Breast epithelium (tissue), 4 donors: ENCODE results near the gene PKHD1. TPM values are rescaled to one million over a fixed set of nuclear protein-coding genes. Genes with fewer than 3 reads are reported as not detected.
A peak's percentile ranks its signal among the peaks of the same experiment; 100 is the strongest.
"Not testable (repeated sequence)": the region's sequence is repeated elsewhere in the genome, so short reads cannot be mapped to it uniquely, and the experiment has no call there.

Experiments
- DNase-seq, 2 donors: peaks; one replicate each; pipeline ENCODE4 v3.0.0-alpha.2; 2019; ENCODE audit warnings: low spot score in 2 of 2
- H3K27ac ChIP-seq, 2 donors: fragments of 200-600 bp; sonication (generic) in 1 of 2; one replicate each; pipeline ENCODE4 v1.5.1; 2016 to 2019; ENCODE audit warnings: mild to moderate bottlenecking in 1 of 2
- H3K27me3 ChIP-seq, 2 donors: fragments of 200-600 bp; sonication (generic) in 1 of 2; one replicate each; pipeline versions ENCODE4 v1.5.1 to v1.6.0; 2017 to 2019; ENCODE audit warnings: control low read depth in 1 of 2, mild to moderate bottlenecking in 1 of 2
- H3K36me3 ChIP-seq: fragments of 200-600 bp; one replicate; pipeline ENCODE4 v1.5.1; 2019
- H3K4me1 ChIP-seq, 2 donors: fragments of 200-600 bp; sonication (generic); one replicate each; pipeline ENCODE4 v1.5.1; 2016 to 2019; ENCODE audit warnings: control low read depth in 1 of 2
- H3K4me3 ChIP-seq, 3 donors: fragments of 200-600 bp; sonication (generic); 1 replicate in 2 of 3; 2 replicates in 1 of 3; pipeline ENCODE4 v1.5.1; 2016 to 2019; ENCODE audit warnings: mild to moderate bottlenecking in 3 of 3, moderate library complexity in 2 of 3
- H3K9me3 ChIP-seq, 2 donors: fragments of 200-600 bp; sonication (generic) in 1 of 2; one replicate each; pipeline ENCODE4 v1.5.1; 2016 to 2019; ENCODE audit warnings: control low read depth in 1 of 2
- POLR2A ChIP-seq: fragments of 450-650 bp; IDR thresholded peaks from one replicate; pipeline ENCODE4 v1.6.1; 2016; ENCODE audit warnings: antibody characterized with exemption, mild to moderate bottlenecking, moderate library complexity
- POLR2AphosphoS5 ChIP-seq, 3 donors: sonication (generic); formaldehyde crosslinking; IDR thresholded peaks; one replicate each; pipeline ENCODE4 v1.6.1; 2017; ENCODE audit warnings: antibody characterized with exemption in 3 of 3
- intact Hi-C: fragments of 100-400 bp; cut with DNase I; formaldehyde crosslinking; loops from one replicate; pipeline ENCODE4 v1.15.1; 2023; ENCODE audit warnings: low total_unique reads
- total RNA-seq, 3 donors: library from RNA; depleted of rRNA; stranded (reverse); fragments of >200 nt; gene quantifications; one replicate each; pipeline ENCODE4 v1.1.0, GENCODE V29; 2016
- TF ChIP-seq, protein P1 (sequence below), 3 donors: fragments of 450-650 bp; IDR thresholded peaks; one replicate each; pipeline ENCODE4 v1.5.1; 2016 to 2017; ENCODE audit warnings: antibody characterized with exemption in 3 of 3, mild to moderate bottlenecking in 3 of 3, moderate library complexity in 3 of 3

Gene PKHD1
- total RNA-seq, 3 donors from 2014 or later: 0.44 to 1.1 (median 0.66) TPM

GRCh38 chr6:51959744-51960383, 127.5 kb downstream of the PKHD1 start:
- Histone ChIP-seq H3K36me3 (no peaks in the 10 kb centered on the region), H3K4me3 (no peak overlapping the region), H3K27ac (no peak overlapping the region), H3K4me1 (no peaks in the 10 kb centered on the region), H3K9me3 (no peaks in the 10 kb centered on the region), H3K27me3 (no peaks in the 10 kb centered on the region)
- DNase-seq: peak; percentile 60 to 79
- intact Hi-C loops: loop anchor here (5.0 kb wide), 1 partner anchor 1143 kb away; the partner anchor contains the start of gene TFAP2B
- TF ChIP-seq, protein P1, sequence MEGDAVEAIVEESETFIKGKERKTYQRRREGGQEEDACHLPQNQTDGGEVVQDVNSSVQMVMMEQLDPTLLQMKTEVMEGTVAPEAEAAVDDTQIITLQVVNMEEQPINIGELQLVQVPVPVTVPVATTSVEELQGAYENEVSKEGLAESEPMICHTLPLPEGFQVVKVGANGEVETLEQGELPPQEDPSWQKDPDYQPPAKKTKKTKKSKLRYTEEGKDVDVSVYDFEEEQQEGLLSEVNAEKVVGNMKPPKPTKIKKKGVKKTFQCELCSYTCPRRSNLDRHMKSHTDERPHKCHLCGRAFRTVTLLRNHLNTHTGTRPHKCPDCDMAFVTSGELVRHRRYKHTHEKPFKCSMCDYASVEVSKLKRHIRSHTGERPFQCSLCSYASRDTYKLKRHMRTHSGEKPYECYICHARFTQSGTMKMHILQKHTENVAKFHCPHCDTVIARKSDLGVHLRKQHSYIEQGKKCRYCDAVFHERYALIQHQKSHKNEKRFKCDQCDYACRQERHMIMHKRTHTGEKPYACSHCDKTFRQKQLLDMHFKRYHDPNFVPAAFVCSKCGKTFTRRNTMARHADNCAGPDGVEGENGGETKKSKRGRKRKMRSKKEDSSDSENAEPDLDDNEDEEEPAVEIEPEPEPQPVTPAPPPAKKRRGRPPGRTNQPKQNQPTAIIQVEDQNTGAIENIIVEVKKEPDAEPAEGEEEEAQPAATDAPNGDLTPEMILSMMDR (IDR thresholded peaks at IDR 0.05): peak in 2 of 3 donors; percentile 66 to 73
- no peak for TF ChIP-seq POLR2AphosphoS5 (IDR thresholded peaks at IDR 0.05)

- intact Hi-C loops: no loop called here
- no peak overlapping the region for H3K27ac ChIP-seq
- no peak for DNase-seq
- no peaks in the 10 kb centered on the region for H3K27me3 ChIP-seq
- no peaks in the 10 kb centered on the region for H3K36me3 ChIP-seq
- no peak for TF ChIP-seq POLR2A
- TF ChIP-seq, protein P1 (IDR thresholded peaks at IDR 0.05): no peak
- no peak overlapping the region for H3K4me3 ChIP-seq
- H3K4me1 ChIP-seq: no peaks in the 10 kb centered on the region
- no peaks in the 10 kb centered on the region for H3K9me3 ChIP-seq
Measured at GRCh38 chr6:51954681-51955080, 132.7 kb downstream of the PKHD1 start.

GRCh38 chr6:51953246-51953645, 134.2 kb downstream of the PKHD1 start:
- Histone ChIP-seq H3K36me3 (no peaks in the 10 kb centered on the region), H3K4me3 (no peak overlapping the region), H3K9me3 (no peaks in the 10 kb centered on the region), H3K27me3 (no peaks in the 10 kb centered on the region), H3K27ac (no peak overlapping the region), H3K4me1 (no peaks in the 10 kb centered on the region)
- TF ChIP-seq POLR2A (no peak), POLR2AphosphoS5 (IDR thresholded peaks at IDR 0.05) (no peak)
- TF ChIP-seq, protein P1 (IDR thresholded peaks at IDR 0.05): no peak
- DNase-seq: no peak
- intact Hi-C loops: no loop called here

DNA sequence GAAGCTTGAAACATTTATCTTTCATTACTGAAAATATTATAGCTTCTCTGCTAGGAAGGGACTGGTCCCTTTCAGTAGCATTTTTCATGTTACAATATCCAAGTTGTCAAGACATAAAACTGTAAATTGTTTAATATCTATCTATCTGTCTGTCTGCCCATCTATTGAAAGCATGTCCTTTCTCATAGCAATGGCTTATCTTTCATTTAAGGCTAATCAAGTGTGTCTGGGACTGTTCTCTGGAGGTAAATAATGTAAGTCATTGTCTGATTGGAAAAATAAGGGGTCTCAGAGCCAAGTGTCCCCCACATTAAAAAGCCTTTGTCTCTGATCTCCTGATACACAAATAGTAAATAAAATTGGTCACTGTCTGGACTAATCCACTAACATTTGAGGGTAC, 135.5 kb downstream of the PKHD1 start:
- DNase-seq: no peak
- no peaks in the 10 kb centered on the region for H3K36me3 ChIP-seq
- no peaks in the 10 kb centered on the region for H3K9me3 ChIP-seq
- H3K27ac ChIP-seq: no peak overlapping the region
- intact Hi-C loops: no loop called here
- H3K4me3 ChIP-seq: no peak overlapping the region
- TF ChIP-seq POLR2A (no peak), POLR2AphosphoS5 (IDR thresholded peaks at IDR 0.05) (no peak)
- TF ChIP-seq, protein P1 (IDR thresholded peaks at IDR 0.05): no peak
- no peaks in the 10 kb centered on the region for H3K4me1 ChIP-seq
- H3K27me3 ChIP-seq: no peaks in the 10 kb centered on the region

GRCh38 chr6:51949526-51949925, 137.9 kb downstream of the PKHD1 start:
- intact Hi-C loops: no loop called here
- H3K4me1 ChIP-seq: no peaks in the 10 kb centered on the region
- no peak overlapping the region for H3K27ac ChIP-seq
- H3K9me3 ChIP-seq: no peaks in the 10 kb centered on the region
- no peaks in the 10 kb centered on the region for H3K27me3 ChIP-seq
- no peak for DNase-seq
- H3K4me3 ChIP-seq: no peak overlapping the region
- no peaks in the 10 kb centered on the region for H3K36me3 ChIP-seq
- TF ChIP-seq, protein P1 (IDR thresholded peaks at IDR 0.05): no peak
- TF ChIP-seq POLR2A (no peak), POLR2AphosphoS5 (IDR thresholded peaks at IDR 0.05) (no peak)

- H3K27me3 ChIP-seq, DNase-seq: not testable (repeated sequence)
- intact Hi-C loops: loop anchor here (5.0 kb wide), 1 partner anchor 2002 kb away; no protein-coding TSS in a partner anchor
Measured at GRCh38 chr6:51939695-51940094, 147.7 kb downstream of the PKHD1 start.

More at GRCh38 chr6:51939695-51940094, 147.7 kb downstream of the PKHD1 start:
- not testable (repeated sequence) for H3K9me3 ChIP-seq, H3K36me3 ChIP-seq, H3K4me3 ChIP-seq, H3K4me1 ChIP-seq, H3K27ac ChIP-seq
